K562 (cell line): ENCODE data around the gene ZNRF2. TPM values are rescaled to one million over a fixed set of nuclear protein-coding genes. Genes with fewer than 3 reads are reported as not detected.

Source experiments
- ATAC-seq: fragments of 200-7000 bp; cut with Tn5 transposase; 3 replicates; pipeline ENCODE4 v1.9.1; 2020; ENCODE audit warnings: moderate library complexity
- BruUV-seq: library from RNA; stranded (reverse); fragments of 400-500 nt; replicated peaks from 2 replicates; lab custom pipeline; 2021; lab: Mats Ljungman, UMichigan
- CTCF ChIA-PET: fragments of 300-600 bp; formaldehyde crosslinking; extraction: SDS; loops from one replicate; lab custom pipeline; 2021; ENCODE audit warnings: low intra/inter-chr PET ratio; lab: Yijun Ruan, JAX
- POLR2A ChIA-PET: fragments of 300-600, 350-650 bp; sonication (Branson Sonifier 250); formaldehyde crosslinking; extraction: SDS; loops from one replicate; lab custom pipeline; 2021; ENCODE audit warnings: antibody characterized with exemption, inconsistent platforms; lab: Yijun Ruan, JAX
- DNase-seq, 4 experiments: peaks; one replicate each; pipeline versions ENCODE4 v3.0.0 to v3.0.0-alpha.2; 2011 to 2018; ENCODE audit warnings: low spot score in 3 of 4, mixed read lengths in 3 of 4; ENCODE audit errors: extremely low read depth in 1 of 4
- FAIRE-seq: peaks from 2 replicates; lab custom pipeline; 2011; peaks lifted over from hg19 to GRCh38; lab: Jason Lieb, UNC
- H2AFZ ChIP-seq: 2 replicates; pipeline ENCODE4 v1.6.0; 2011; ENCODE audit warnings: low read depth, low read length, control low read depth, inconsistent platforms
- H3K27ac ChIP-seq: fragments of 200-600 bp; 3 replicates; pipeline ENCODE4 v1.8.0; 2011; ENCODE audit warnings: low read depth, mild to moderate bottlenecking, control low read depth, inconsistent platforms, low read length, moderate library complexity, mixed read lengths; ENCODE audit errors: extremely low read depth
- H3K27me3 ChIP-seq, 2 experiments: fragments of 300-600 bp in 1 of 2; 2 replicates in 1 of 2; 3 replicates in 1 of 2; pipeline versions ENCODE4 v1.6.0 to v1.8.0; 2011; ENCODE audit warnings: inconsistent platforms in 2 of 2, low read length in 2 of 2, mild to moderate bottlenecking in 1 of 2, mixed read lengths in 1 of 2, moderate library complexity in 1 of 2; ENCODE audit not compliant: control insufficient read depth in 2 of 2, insufficient read depth in 2 of 2
- H3K36me3 ChIP-seq: fragments of 300-600 bp; 3 replicates; pipeline ENCODE4 v1.8.0; 2011; ENCODE audit warnings: mild to moderate bottlenecking, low read length, inconsistent platforms; ENCODE audit not compliant: control insufficient read depth, insufficient read depth
- H3K4me1 ChIP-seq, 2 experiments: fragments of 200-600 bp in 1 of 2; replicated peaks in 1 of 2; 2 replicates in 1 of 2; 3 replicates in 1 of 2; pipeline versions ENCODE4 v1.5.1 to v1.8.0; 2011; ENCODE audit warnings: inconsistent platforms in 2 of 2, low read length in 2 of 2, mild to moderate bottlenecking in 1 of 2, mixed read lengths in 1 of 2, moderate library complexity in 1 of 2; ENCODE audit not compliant: control insufficient read depth in 2 of 2, insufficient read depth in 2 of 2
- H3K4me2 ChIP-seq: 2 replicates; pipeline ENCODE4 v1.6.1; 2011; ENCODE audit warnings: low read length, control low read depth, inconsistent platforms, mixed read lengths; ENCODE audit not compliant: insufficient read depth
- H3K4me3 ChIP-seq: fragments of 200-600 bp; sonication (generic), shearing (Covaris generic); 2 replicates; pipeline ENCODE4 v1.5.1; 2016; ENCODE audit warnings: control low read depth, inconsistent platforms
- H3K79me2 ChIP-seq: fragments of 200-600 bp; 3 replicates; pipeline ENCODE4 v1.8.0; 2011; ENCODE audit warnings: low read length, inconsistent platforms; ENCODE audit not compliant: control insufficient read depth, insufficient read depth
- H3K9ac ChIP-seq, 2 experiments: 2 replicates each; pipeline versions ENCODE4 v1.6.0 to v1.6.1; 2011; ENCODE audit warnings: low read depth in 2 of 2, low read length in 2 of 2, control low read depth in 1 of 2, inconsistent platforms in 1 of 2, mild to moderate bottlenecking in 1 of 2, mixed read lengths in 1 of 2; ENCODE audit not compliant: insufficient read depth in 1 of 2
- H3K9me1 ChIP-seq: one replicate; pipeline ENCODE4 v1.6.0; 2011; ENCODE audit warnings: inconsistent platforms, mild to moderate bottlenecking, low read length, moderate library complexity; ENCODE audit not compliant: control insufficient read depth, insufficient read depth
- H3K9me3 ChIP-seq: replicated peaks from 2 replicates; pipeline ENCODE4 v1.5.1; 2011; ENCODE audit warnings: low read depth, low read length, inconsistent platforms; ENCODE audit not compliant: control insufficient read depth, insufficient read depth
- H4K20me1 ChIP-seq: replicated peaks from 2 replicates; pipeline ENCODE4 v1.6.1; 2011; ENCODE audit warnings: low read length, inconsistent platforms, mixed read lengths; ENCODE audit not compliant: control insufficient read depth, insufficient read depth
- ARID3B ChIP-seq: fragments of 250-450 bp; sonication (Bioruptor Pico); IDR thresholded peaks from 2 replicates; pipeline ENCODE4 v1.4.0; 2020; ENCODE audit warnings: borderline replicate concordance
- NFRKB ChIP-seq: fragments of 450-650 bp; IDR thresholded peaks from 2 replicates; pipeline ENCODE4 v1.6.1; 2016; ENCODE audit warnings: low read depth
- SNRNP70 ChIP-seq: fragments of 200-400 bp; formaldehyde crosslinking; optimal IDR thresholded peaks from 2 replicates; pipeline ENCODE3; 2017; ENCODE audit warnings: low read depth, low read length
- USF2 ChIP-seq: sonication (generic); formaldehyde crosslinking; IDR thresholded peaks from 2 replicates; pipeline ENCODE4 v1.5.0; 2020; ENCODE audit warnings: missing genetic modification reagents
- ZBTB12 ChIP-seq: fragments of 250-450 bp; sonication (Bioruptor Pico); IDR thresholded peaks from 2 replicates; pipeline ENCODE4 v1.4.0; 2020
- ZNF184 ChIP-seq: sonication (generic); formaldehyde crosslinking; IDR thresholded peaks from 2 replicates; pipeline ENCODE4 v1.5.0; 2020; ENCODE audit warnings: missing genetic modification reagents
- ZNF224 ChIP-seq: sonication (generic); formaldehyde crosslinking; IDR thresholded peaks from 2 replicates; pipeline ENCODE4 v1.8.0; 2022; ENCODE audit warnings: mild to moderate bottlenecking, missing genetic modification reagents
- ZNF41 ChIP-seq: fragments of 250-450 bp; sonication (Bioruptor Pico); conservative IDR thresholded peaks from 2 replicates; pipeline ENCODE4 v1.4.0; 2020; ENCODE audit warnings: mild to moderate bottlenecking
- ZNF444 ChIP-seq: fragments of 250-450 bp; sonication (Bioruptor Pico); IDR thresholded peaks from 2 replicates; pipeline ENCODE4 v1.4.0; 2020; ENCODE audit warnings: mild to moderate bottlenecking, moderate library complexity
- ZNF511 ChIP-seq: sonication (generic); formaldehyde crosslinking; IDR thresholded peaks from 2 replicates; pipeline ENCODE4 v1.8.0; 2022; ENCODE audit warnings: mild to moderate bottlenecking, missing genetic modification reagents
- WGBS: fragments of 100-300 bp; shearing (Covaris generic); methylation state at CpG from one replicate; pipeline ENCODE4 v1.1.6; 2016; ENCODE audit warnings: low coverage, mixed read lengths; ENCODE audit not compliant: insufficient coverage; ENCODE audit errors: missing lambda C conversion rate; 5-methylcytosine and 5-hydroxymethylcytosine counted together
- in situ Hi-C: fragments of 300-500 bp; cut with MboI; formaldehyde crosslinking; loops from 4 replicates; pipeline ENCODE4 v1.15.0; 2018; ENCODE audit warnings: inconsistent platforms, mixed read lengths
- intact Hi-C: fragments of 100-400 bp; cut with micrococcal nuclease; formaldehyde crosslinking; loops from 2 replicates; pipeline ENCODE4 v1.14.2; 2022
- polyA plus RNA-seq, 8 experiments: library from polyadenylated mRNA; depleted of rRNA in 4 of 8; stranded (reverse) in 5 of 8; unstranded in 3 of 8; fragments of >200 nt; fragmentation: Nextera tagmentation in 2 of 8; fragmentation: Illumina TruSeq in 1 of 8; extraction: Ambion mirVana in 2 of 8; extraction: Trizol in 1 of 8; gene quantifications; 2 replicates each; pipeline versions ENCODE4 v1.2.1 to v1.2.3, GENCODE V29; 2011 to 2014; ENCODE audit warnings: inconsistent platforms in 1 of 8, missing spikeins in 1 of 8
- total RNA-seq, 7 experiments: library from RNA; depleted of rRNA in 6 of 7; stranded (reverse); fragments of >200 nt in 6 of 7; fragmentation: Illumina TruSeq in 2 of 7; extraction: Trizol in 2 of 7; gene quantifications; 2 replicates each; pipeline versions ENCODE4 v1.2.1 to v1.2.3, GENCODE V29; 2011 to 2021; ENCODE audit warnings: low replicate concordance in 1 of 7

Gene ZNRF2
- total and polyA plus RNA-seq, 9 of the 15 experiments (the other 6 are each of a cell fraction or from before 2014, with no cell fraction given): 1.1 to 13.9 (median 5.5) TPM

GRCh38 chr7:30389791-30390190, 105.4 kb downstream of the ZNRF2 start:
- Histone ChIP-seq H3K9ac (no peak overlapping the region), H3K4me1 (no peaks in the 10 kb centered on the region), H3K36me3 (no peaks in the 10 kb centered on the region), H3K27me3 (no peaks in the 10 kb centered on the region), H3K4me3 (no peak overlapping the region), H3K4me2 (no peak overlapping the region), H3K9me1 (no peaks in the 10 kb centered on the region), H2AFZ (no peak overlapping the region), H3K27ac (no peak overlapping the region), H3K79me2 (no peaks in the 10 kb centered on the region), H3K9me3 (no peaks in the 10 kb centered on the region), H4K20me1 (no peaks in the 10 kb centered on the region)
- ChIA-PET CTCF (no interaction called here), POLR2A (interaction anchor here (0.7 kb wide), 1 partner anchor 205 kb away, joined by 3 read pairs; no protein-coding TSS in a partner anchor)
- BruUV-seq: no TSS peak
- FAIRE-seq (no peak), DNase-seq (no peak), ATAC-seq (no peak)
- WGBS: 34% methylated on average over 3 of the region's 3 CpGs
- intact Hi-C loops (no loop called here), in situ Hi-C loops (no loop called here)
- no peak for TF ChIP-seq USF2 (CRISPR knock-in tag)
- no peak for TF ChIP-seq SNRNP70
- TF ChIP-seq ZNF444 (CRISPR knock-in tag): no peak
- TF ChIP-seq ZNF224 (CRISPR knock-in tag): no peak
- TF ChIP-seq ZNF184 (CRISPR knock-in tag): no peak
- no peak for TF ChIP-seq ZBTB12 (CRISPR knock-in tag)
- no peak for TF ChIP-seq NFRKB
- no peak for TF ChIP-seq ZNF41 (CRISPR knock-in tag)
- no peak for TF ChIP-seq ARID3B (CRISPR knock-in tag)
- no peak for TF ChIP-seq ZNF511 (CRISPR knock-in tag)
